Endothelial cell of umbilical vein (primary cell): ENCODE results near the gene RAD54L. TPM values are rescaled to one million over a fixed set of nuclear protein-coding genes. Genes with fewer than 3 reads are reported as not detected.

Experiments used
- polyA plus RNA-seq, 4 experiments: library from polyadenylated mRNA; depleted of rRNA in 3 of 4; stranded (reverse) in 3 of 4; unstranded in 1 of 4; fragments of >200 nt; gene quantifications; 2 replicates each; pipeline versions ENCODE4 v1.2.1 to v1.2.3, GENCODE V29; 2011 to 2012; ENCODE audit warnings: missing spikeins in 1 of 4
- total RNA-seq: library from RNA; stranded (reverse); gene quantifications from 2 replicates; pipeline ENCODE4 v1.2.3, GENCODE V29; 2021

Gene RAD54L
- total and polyA plus RNA-seq, 2 donors (not counting 3 experiments of a cell fraction or from before 2014, with no cell fraction given) = 10.5 to 18.9 TPM

Other genes with a start within 250 kb of the RAD54L start
- 14.3 and 14.6 TPM in 2 replicates for gene PIK3R3, start 115.1 kb upstream of the RAD54L start, total RNA-seq
- gene PIK3R3, start 115.1 kb upstream of the RAD54L start, polyA plus RNA-seq = 6.1 and 7.5 TPM in 2 replicates
- 0.37 and 0.88 TPM in 2 replicates for gene TSPAN1, start 72.7 kb upstream of the RAD54L start, total RNA-seq
- gene TSPAN1, start 72.7 kb upstream of the RAD54L start, polyA plus RNA-seq = 0.65 and 0.91 TPM in 2 replicates
- not detected in 2 replicates for gene P3R3URF, start 71.3 kb upstream of the RAD54L start, total RNA-seq
- not detected in 2 replicates for gene P3R3URF, start 71.3 kb upstream of the RAD54L start, polyA plus RNA-seq
- gene POMGNT1, start 49.3 kb upstream of the RAD54L start, total RNA-seq = 64.4 and 66.9 TPM in 2 replicates
- gene POMGNT1, start 49.3 kb upstream of the RAD54L start, polyA plus RNA-seq = 64.3 and 67.5 TPM in 2 replicates
- gene LURAP1, start 44.4 kb upstream of the RAD54L start, total RNA-seq = 2.4 and 3.4 TPM in 2 replicates
- gene LURAP1, start 44.4 kb upstream of the RAD54L start, polyA plus RNA-seq = 2.3 and 2.5 TPM in 2 replicates
- gene LRRC41, start 55.9 kb downstream of the RAD54L start, total RNA-seq = 69.2 and 71.5 TPM in 2 replicates
- 91.1 and 105 TPM in 2 replicates for gene LRRC41, start 55.9 kb downstream of the RAD54L start, polyA plus RNA-seq
- 253 and 266 TPM in 2 replicates for gene UQCRH, start 55.9 kb downstream of the RAD54L start, total RNA-seq
- 301 and 527 TPM in 2 replicates for gene UQCRH, start 55.9 kb downstream of the RAD54L start, polyA plus RNA-seq
- 21.6 and 22.4 TPM in 2 replicates for gene NSUN4, start 93.0 kb downstream of the RAD54L start, total RNA-seq
- gene NSUN4, start 93.0 kb downstream of the RAD54L start, polyA plus RNA-seq = 18.6 and 23.4 TPM in 2 replicates
- 1.5 TPM in 1 of 2 replicates, not detected in the other for gene FAAH, start 146.6 kb downstream of the RAD54L start, total RNA-seq
- gene FAAH, start 146.6 kb downstream of the RAD54L start, polyA plus RNA-seq = 0.47 and 0.76 TPM in 2 replicates
- not detected in 2 replicates for gene DMBX1, start 242.1 kb downstream of the RAD54L start, total RNA-seq
- not detected in 2 replicates for gene DMBX1, start 242.1 kb downstream of the RAD54L start, polyA plus RNA-seq